T-cell (primary cell): ENCODE data around the gene DCTPP1. TPM values are rescaled to one million over a fixed set of nuclear protein-coding genes. Genes with fewer than 3 reads are reported as not detected.
"Not testable (repeated sequence)": the region's sequence is repeated elsewhere in the genome, so short reads cannot be mapped to it uniquely, and the experiment has no call there.

ENCODE experiments used
- ATAC-seq, 4 experiments: fragments of 200-7000 bp in 3 of 4; fragments of 150-1000 bp in 1 of 4; cut with Tn5 transposase; replicated peaks in 1 of 4; 1 replicate in 3 of 4; 2 replicates in 1 of 4; pipeline ENCODE4 v1.10.0; 2021; ENCODE audit warnings: moderate library complexity in 3 of 4, mild to moderate bottlenecking in 2 of 4, moderate number of reproducible peaks in 1 of 4
- CTCF ChIA-PET, 2 donors: fragments of 300-600 bp; sonication (Branson Sonifier 250); formaldehyde crosslinking; loops; one replicate each; lab custom pipeline; 2022; ENCODE audit warnings: antibody characterized with exemption in 2 of 2; lab: Charles Lee
- POLR2A ChIA-PET, 2 donors: fragments of 300-600 bp; sonication (Branson Sonifier 250); formaldehyde crosslinking; loops; one replicate each; lab custom pipeline; 2022; ENCODE audit warnings: antibody characterized with exemption in 2 of 2; lab: Charles Lee
- DNase-seq, 35 experiments: peaks; one replicate each; pipeline versions ENCODE4 v3.0.0 to v3.0.0-alpha.2; 2013 to 2023
- H3K27ac ChIP-seq: one replicate; pipeline ENCODE4 v1.5.1; 2013; ENCODE audit warnings: low read length
- H3K27me3 ChIP-seq, 2 experiments: replicated peaks in 1 of 2; 1 replicate in 1 of 2; 2 replicates in 1 of 2; pipeline versions ENCODE4 v1.6.1 to v1.7.0; 2013; ENCODE audit warnings: low read length in 1 of 2, mixed read lengths in 1 of 2; ENCODE audit not compliant: control insufficient read depth in 2 of 2, insufficient read depth in 2 of 2; ENCODE audit errors: extremely low read depth in 1 of 2
- H3K36me3 ChIP-seq, 2 donors: 1 replicate in 1 of 2; 2 replicates in 1 of 2; pipeline versions ENCODE4 v1.6.1 to v1.7.0; 2013; ENCODE audit warnings: low read length in 1 of 2; ENCODE audit not compliant: control insufficient read depth in 2 of 2, insufficient read depth in 1 of 2; ENCODE audit errors: extremely low read depth in 1 of 2
- H3K4me1 ChIP-seq, 2 experiments: 1 replicate in 1 of 2; 2 replicates in 1 of 2; pipeline versions ENCODE4 v1.6.1 to v1.7.0; 2013; ENCODE audit warnings: low read length in 2 of 2, mixed read lengths in 1 of 2; ENCODE audit not compliant: insufficient read depth in 2 of 2, control insufficient read depth in 1 of 2; ENCODE audit errors: extremely low read depth in 1 of 2
- H3K4me3 ChIP-seq, 2 donors: 1 replicate in 1 of 2; 2 replicates in 1 of 2; pipeline versions ENCODE4 v1.5.1 to v1.7.0; 2013; ENCODE audit warnings: mild to moderate bottlenecking in 2 of 2, low read length in 1 of 2, moderate library complexity in 1 of 2; ENCODE audit not compliant: control insufficient read depth in 1 of 2; ENCODE audit errors: extremely low read depth in 1 of 2
- H3K9me3 ChIP-seq: 2 replicates; pipeline ENCODE4 v1.7.0; 2013
- H3K27ac Mint-ChIP-seq, 2 donors: one replicate each; pipeline ENCODE4 v1.8.0; 2020 to 2021; ENCODE audit warnings: mild to moderate bottlenecking in 2 of 2, mixed read lengths in 2 of 2
- H3K27me3 Mint-ChIP-seq, 2 donors: one replicate each; pipeline ENCODE4 v1.8.0; 2021 to 2022; ENCODE audit warnings: mixed read lengths in 2 of 2
- H3K36me3 Mint-ChIP-seq: one replicate; pipeline ENCODE4 v1.8.0; 2021; ENCODE audit warnings: mixed read lengths
- H3K4me1 Mint-ChIP-seq, 3 donors: one replicate each; pipeline ENCODE4 v1.8.0; 2020 to 2022; ENCODE audit warnings: mixed read lengths in 3 of 3, mild to moderate bottlenecking in 1 of 3
- H3K4me3 Mint-ChIP-seq, 3 donors: one replicate each; pipeline ENCODE4 v1.8.0; 2020 to 2022; ENCODE audit warnings: mild to moderate bottlenecking in 3 of 3, mixed read lengths in 3 of 3, moderate library complexity in 3 of 3
- H3K9me3 Mint-ChIP-seq, 3 donors: one replicate each; pipeline ENCODE4 v1.8.0; 2020 to 2022; ENCODE audit warnings: mixed read lengths in 3 of 3
- WGBS: methylation state at CpG from one replicate; pipeline ENCODE4 v1.1.5; 2013; ENCODE audit warnings: missing lambda C conversion rate; ENCODE audit not compliant: insufficient coverage; 5-methylcytosine and 5-hydroxymethylcytosine counted together
- total RNA-seq, 35 experiments: library from RNA in 6 of 35; stranded (reverse) in 6 of 35; fragments of 120-200 nt in 1 of 35; gene quantifications; one replicate each; pipeline versions ENCODE4 v1.2.1 to v1.2.4 and lab custom pipeline; 2013 to 2026

The DCTPP1 gene
- total RNA-seq, 5 donors from 2014 or later (not counting 1 experiment from before 2014, with no cell fraction given) = 11.2 to 30.6 (median 24.7) TPM

DNA sequence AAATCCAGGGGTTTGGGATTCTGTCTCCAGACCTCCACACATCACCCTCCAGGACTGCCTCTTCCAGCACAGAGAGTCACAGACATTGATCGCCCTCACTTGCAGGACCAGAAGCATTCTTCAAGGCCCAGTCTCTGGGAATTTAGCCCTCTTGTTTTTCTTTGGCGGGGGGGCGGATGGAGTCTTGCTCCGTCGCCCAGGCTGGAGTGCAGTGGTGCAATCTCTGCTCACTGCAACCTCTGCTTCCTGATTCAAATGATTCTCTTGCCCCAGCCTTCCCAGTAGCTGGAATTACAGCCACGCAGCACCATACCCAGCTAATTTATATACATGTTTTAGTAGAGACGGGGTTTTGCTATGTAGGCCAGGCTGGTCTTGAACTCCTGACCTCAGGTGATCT, 34.2 kb upstream of the DCTPP1 start:
- Histone ChIP-seq H3K4me3 (no peak overlapping the region), H3K27ac (no peak overlapping the region), H3K36me3 (no peaks in the 10 kb centered on the region), H3K27me3 (no peaks in the 10 kb centered on the region), H3K9me3 (no peaks in the 10 kb centered on the region), H3K4me1 (peaks cover 9 to 28% of the 10 kb centered on the region in 2 experiments)
- DNase-seq (no peak), ATAC-seq (no peak)
- no peaks in the 10 kb centered on the region for H3K9me3 Mint-ChIP-seq
- WGBS = 100% methylated on average over 4 of the region's 7 CpGs
- H3K27ac Mint-ChIP-seq = peak overlapping the region; percentile 37 to 39
- H3K4me1 Mint-ChIP-seq = peaks cover 25 to 41% (median 27%) of the 10 kb centered on the region in 3 donors
- POLR2A ChIA-PET = interaction anchor here in 1 of 2 donors (0.6 kb wide), 2 partner anchors 114 to 1541 kb away, joined by 3 to 5 read pairs; no protein-coding TSS in a partner anchor
- CTCF ChIA-PET = no interaction called here
- H3K27me3 Mint-ChIP-seq = no peaks in the 10 kb centered on the region
- no peak overlapping the region for H3K4me3 Mint-ChIP-seq
- H3K36me3 Mint-ChIP-seq = no peaks in the 10 kb centered on the region

DNA sequence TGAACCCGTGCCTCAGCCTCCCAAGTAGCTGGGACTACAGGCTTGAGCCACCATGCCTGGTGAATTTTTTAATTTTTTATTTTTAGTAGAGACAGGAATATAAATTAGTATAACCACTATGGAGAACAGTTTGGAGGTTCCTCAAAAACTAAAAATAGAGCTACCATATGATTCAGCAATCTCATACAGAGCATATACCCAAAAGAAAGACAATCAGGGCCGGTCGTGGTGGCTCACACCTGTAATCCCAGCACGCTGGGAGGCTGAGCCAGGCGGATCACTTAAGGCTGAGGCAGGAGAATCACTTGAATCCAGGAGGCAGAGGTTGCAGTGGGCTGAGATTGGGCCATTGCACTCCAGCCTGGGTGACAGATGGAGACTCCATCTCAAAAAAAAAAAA, 31.6 kb upstream of the DCTPP1 start:
- H3K36me3 ChIP-seq, H3K4me3 Mint-ChIP-seq, H3K27ac ChIP-seq, ATAC-seq, H3K9me3 Mint-ChIP-seq, H3K9me3 ChIP-seq, H3K36me3 Mint-ChIP-seq, H3K27me3 ChIP-seq, H3K27me3 Mint-ChIP-seq, DNase-seq, H3K4me3 ChIP-seq: not testable (repeated sequence)
- ChIA-PET CTCF (interaction anchor here in 1 of 2 donors (1.0 kb wide), 1 partner anchor 12 kb away, joined by 6 read pairs; no protein-coding TSS in a partner anchor), POLR2A (interaction anchor here in 1 of 2 donors (0.6 kb wide), 1 partner anchor 17 kb away, joined by 3 read pairs; no protein-coding TSS in a partner anchor)
- 100% methylated on average over 2 of the region's 5 CpGs for WGBS
- H3K4me1 ChIP-seq = peaks cover 15 to 44% of the 10 kb centered on the region in 2 experiments
- Mint-ChIP-seq H3K27ac (peak overlapping the region; percentile 15 to 53), H3K4me1 (peaks cover 46 to 56% (median 49%) of the 10 kb centered on the region in 3 donors)

DNA sequence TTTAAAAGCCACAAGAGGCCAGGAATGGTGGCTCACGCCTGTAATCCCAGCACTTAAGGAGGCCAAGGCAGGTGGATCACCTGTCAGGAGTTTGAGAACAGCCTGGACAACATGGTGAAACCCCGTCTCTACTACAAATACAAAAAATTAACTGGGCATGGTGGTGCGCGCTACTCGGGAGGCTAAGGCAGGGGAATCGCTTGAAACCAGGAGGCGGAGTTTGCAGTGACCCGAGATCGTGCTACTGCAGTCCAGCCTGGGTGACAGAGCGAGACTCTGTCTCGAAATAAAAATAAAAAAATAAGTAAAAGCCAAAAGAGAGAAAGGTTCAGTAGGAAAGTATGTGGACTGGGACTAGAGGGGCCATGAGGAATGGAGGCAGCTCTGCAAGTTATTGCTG, 29.6 kb upstream of the DCTPP1 start:
- no peak overlapping the region for H3K4me3 ChIP-seq
- peak overlapping the region; percentile 42 for H3K27ac ChIP-seq
- Mint-ChIP-seq H3K27ac (peak overlapping the region; percentile 88 to 93), H3K27me3 (no peaks in the 10 kb centered on the region), H3K4me3 (peak overlapping the region in 1 of 3 donors; percentile 61), H3K9me3 (no peaks in the 10 kb centered on the region), H3K36me3 (no peaks in the 10 kb centered on the region), H3K4me1 (peaks cover 40 to 49% (median 43%) of the 10 kb centered on the region in 3 donors)
- ChIA-PET POLR2A (no interaction called here), CTCF (interaction anchor here (0.5 to 1.6 kb wide), 2 partner anchors 77 to 815 kb away, joined by 3 to 4 read pairs; partner anchors contain the start of gene SEPTIN1 (in 1 of the 2))
- 83% methylated on average over 6 of the region's 11 CpGs for WGBS
- H3K36me3 ChIP-seq = no peaks in the 10 kb centered on the region
- H3K9me3 ChIP-seq = no peaks in the 10 kb centered on the region
- H3K4me1 ChIP-seq = peaks cover 13 to 45% of the 10 kb centered on the region in 2 experiments
- H3K27me3 ChIP-seq = no peaks in the 10 kb centered on the region
- no peak for DNase-seq
- no peak for ATAC-seq

DNA sequence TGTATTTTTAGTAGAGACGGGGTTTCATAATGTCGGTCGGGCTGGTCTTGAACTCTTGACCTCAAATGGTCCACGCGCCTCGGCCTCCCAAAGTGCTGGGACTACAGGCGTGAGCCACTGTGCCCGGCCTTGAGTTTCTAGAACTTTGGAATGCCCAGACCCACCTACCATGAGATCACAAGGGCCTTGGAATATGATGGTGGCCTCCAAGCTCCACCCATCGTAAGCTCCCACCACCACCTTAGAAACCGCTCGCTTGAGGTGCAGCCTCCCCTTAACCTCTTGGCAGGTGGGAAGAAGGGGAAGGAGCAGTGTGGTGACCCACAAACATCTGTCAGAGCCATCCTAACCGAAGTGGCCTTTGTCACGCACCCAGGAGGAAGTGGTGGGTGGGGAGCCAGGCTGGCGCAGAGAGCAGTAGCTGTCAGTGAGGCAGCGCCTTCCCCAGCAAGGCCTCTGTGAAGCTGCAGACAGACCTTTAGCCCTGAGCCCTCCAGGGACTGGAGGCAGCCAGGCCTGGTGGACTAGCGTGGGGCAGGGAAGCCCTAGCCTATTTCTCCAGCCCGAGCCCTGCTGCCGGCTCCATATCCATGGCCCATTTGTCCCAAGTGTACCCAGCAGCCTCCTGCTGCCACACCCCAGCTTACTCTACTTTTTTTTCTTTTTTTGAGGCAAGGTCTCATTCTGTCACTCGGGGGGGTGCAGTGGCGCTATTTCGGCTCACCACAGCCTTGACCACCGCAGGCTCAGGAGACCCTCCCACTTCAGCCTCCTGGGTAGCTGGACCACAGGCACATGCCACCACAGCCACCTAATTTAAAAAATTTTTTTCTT, 28.9 kb upstream of the DCTPP1 start:
- Histone ChIP-seq H3K27ac (peak overlapping the region; percentile 42), H3K4me1 (peaks cover 13 to 45% of the 10 kb centered on the region in 2 experiments), H3K4me3 (peak overlapping the region in 1 of 2 donors; percentile 25), H3K9me3 (no peaks in the 10 kb centered on the region), H3K36me3 (no peaks in the 10 kb centered on the region), H3K27me3 (no peaks in the 10 kb centered on the region)
- ATAC-seq (peak; percentile 96 to 98 (median 97)), DNase-seq (peak; percentile 45 to 89 (median 64))
- peak overlapping the region; percentile 41 to 61 (median 53) for H3K4me3 Mint-ChIP-seq
- H3K27ac Mint-ChIP-seq = peak overlapping the region; percentile 88 to 93
- H3K27me3 Mint-ChIP-seq = no peaks in the 10 kb centered on the region
- no peaks in the 10 kb centered on the region for H3K36me3 Mint-ChIP-seq
- 4% methylated on average over 13 of the region's 22 CpGs for WGBS
- peaks cover 46 to 53% (median 47%) of the 10 kb centered on the region in 3 donors for H3K4me1 Mint-ChIP-seq
- no peaks in the 10 kb centered on the region for H3K9me3 Mint-ChIP-seq
- CTCF ChIA-PET = interaction anchor here (0.5 to 2.1 kb wide), 6 partner anchors 8 to 814 kb away, joined by 3 to 6 read pairs (median 4); partner anchors contain the start of genes DCTPP1 (in 1 of the 2), ITGAL (in 1 of the 2) and SEPTIN1 (in 1 of the 2)
- POLR2A ChIA-PET = interaction anchor here in 1 of 2 donors (1.0 kb wide), 1 partner anchor 17 kb away, joined by 4 read pairs; no protein-coding TSS in a partner anchor

DNA sequence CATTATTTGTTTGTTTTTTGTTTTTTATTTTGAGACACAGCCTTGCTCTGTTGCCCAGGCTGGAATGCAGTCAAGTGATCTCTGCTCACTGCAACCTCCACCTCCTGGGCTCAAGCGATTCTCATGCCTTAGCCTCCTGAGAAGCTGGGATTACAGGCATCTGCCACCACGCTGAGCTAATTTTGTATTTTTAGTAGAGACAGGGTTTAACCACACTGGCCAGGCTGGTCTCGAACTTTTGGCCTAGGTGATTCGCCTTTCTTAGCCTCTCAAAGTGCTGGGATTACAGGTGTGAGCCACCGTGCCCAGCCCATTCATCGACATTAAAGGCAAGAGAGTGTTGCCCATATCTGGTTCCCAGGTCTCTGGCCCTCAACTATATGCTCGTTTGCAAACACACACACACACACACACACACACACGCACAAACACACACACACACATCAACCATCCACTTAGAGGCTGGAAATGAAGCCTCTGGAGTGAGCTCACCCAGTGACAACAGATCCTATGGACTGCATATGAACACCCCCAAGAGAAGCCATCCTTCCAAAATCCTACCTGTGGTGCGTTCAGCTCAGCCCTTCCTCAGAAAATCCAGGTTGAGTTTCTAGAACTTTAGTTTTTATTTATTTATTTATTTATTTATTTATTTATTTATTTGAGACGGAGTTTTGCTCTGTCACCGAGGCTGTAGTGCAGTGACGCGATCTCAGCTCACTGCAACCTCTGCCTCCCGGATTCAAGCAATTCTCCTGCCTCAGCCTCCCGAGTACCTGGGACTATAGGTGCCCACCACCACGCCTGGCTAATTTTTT, 28.1 kb upstream of the DCTPP1 start:
- WGBS = 90% methylated on average over 10 of the region's 16 CpGs
- no peak for ATAC-seq

More for the DNA sequence above, 28.1 kb upstream of the DCTPP1 start:
- Histone ChIP-seq H3K36me3 (no peaks in the 10 kb centered on the region), H3K4me3 (no peak overlapping the region), H3K9me3 (no peaks in the 10 kb centered on the region), H3K27ac (peak overlapping the region; percentile 42), H3K4me1 (peaks cover 13 to 45% of the 10 kb centered on the region in 2 experiments), H3K27me3 (no peaks in the 10 kb centered on the region)
- Mint-ChIP-seq H3K9me3 (no peaks in the 10 kb centered on the region), H3K4me3 (peak overlapping the region; percentile 41 to 61 (median 47)), H3K4me1 (peaks cover 47 to 50% (median 48%) of the 10 kb centered on the region in 3 donors), H3K27ac (peak overlapping the region; percentile 88 to 93), H3K36me3 (no peaks in the 10 kb centered on the region), H3K27me3 (no peaks in the 10 kb centered on the region)
- DNase-seq = no peak
- ChIA-PET CTCF (interaction anchor here in 1 of 2 donors (0.6 to 2.1 kb wide), 5 partner anchors 7 to 75 kb away, joined by 3 to 6 read pairs (median 4); partner anchors contain the start of genes DCTPP1, ITGAL and SEPTIN1), POLR2A (interaction anchor here (0.5 to 1.2 kb wide), 4 partner anchors 14 to 184 kb away, joined by 3 to 7 read pairs (median 4); partner anchors contain the start of gene DCTPP1 (in 1 of the 2))
